ENCODE data around the gene FIGLA. TPM values are rescaled to one million over a fixed set of nuclear protein-coding genes. Genes with fewer than 3 reads are reported as not detected.
A peak's percentile ranks its signal among the peaks of the same experiment; 100 is the strongest.

The FIGLA gene
- total RNA-seq, 1 experiment from 2014 or later: not detected

DNA sequence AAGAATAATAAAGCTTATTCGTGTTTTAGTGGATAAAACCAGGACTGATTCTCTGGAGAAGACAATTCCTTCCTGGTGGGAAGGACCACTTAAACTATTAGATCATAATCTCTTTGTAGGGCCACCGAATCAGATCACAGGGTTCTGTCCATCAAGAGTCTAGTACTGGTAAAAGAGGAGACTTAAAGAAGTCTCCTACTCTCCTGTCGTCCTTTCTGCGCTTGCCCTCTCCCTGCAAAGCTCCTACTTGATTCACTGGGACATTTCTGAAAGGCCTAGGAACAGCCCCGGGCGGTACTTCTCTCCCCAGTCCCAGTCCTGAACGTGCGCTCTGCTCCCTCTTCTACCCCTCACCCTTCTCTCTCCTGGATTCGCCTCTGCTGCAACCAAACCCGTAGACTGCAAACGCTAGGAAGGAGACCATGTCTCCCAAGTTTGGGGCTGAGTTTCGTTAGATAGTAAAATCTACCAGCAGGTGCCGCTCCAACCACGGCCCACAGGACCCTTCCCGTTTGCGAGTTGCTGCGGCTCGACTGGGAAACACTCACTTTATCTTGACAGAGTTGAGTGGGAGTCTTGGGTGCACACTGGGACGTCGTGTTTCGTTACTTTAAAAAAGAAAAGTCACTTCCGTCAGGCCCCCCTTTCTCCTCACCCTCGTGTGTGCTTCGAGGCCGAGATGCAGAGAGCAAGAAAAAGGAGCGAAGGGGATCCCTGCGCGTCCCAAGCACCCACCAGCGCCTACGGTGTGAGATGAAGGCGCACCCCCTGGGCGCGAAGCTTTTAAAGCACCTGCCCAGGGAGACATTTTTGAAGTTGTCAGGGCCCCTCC, 923 bp downstream of the FIGLA start:
- Histone ChIP-seq H3K27ac (ENCODE audit: low read depth, low read length) (no peak overlapping the region), H3K4me2 (ENCODE audit: low read length) (peak overlapping the region; percentile 80), H3K27me3 (ENCODE audit: insufficient read depth, low read length) (no peaks in the 10 kb centered on the region), H4K20me1 (ENCODE audit: insufficient read depth) (no peaks in the 10 kb centered on the region), H3K9me2 (ENCODE audit: insufficient read depth) (no peaks in the 10 kb centered on the region), H3K9ac (ENCODE audit: low read length) (no peak overlapping the region), H3K4me3 (replicated peaks in 1 of 2; ENCODE audit: low read depth in 1 of 2, low read length in 2 of 2) (peak overlapping the region; percentile 3 to 42; a peak in 3 of 4 replicates), H3K9me3 (ENCODE audit: control insufficient read depth in 1 of 2, insufficient read depth in 1 of 2, low read depth in 1 of 2, low read length in 2 of 2) (no peaks in the 10 kb centered on the region), H2AFZ (ENCODE audit: low read depth, low read length, poor library complexity, severe bottlenecking) (peak overlapping the region; percentile 87), H3K4me1 (ENCODE audit: control insufficient read depth in 1 of 2, insufficient read depth in 2 of 2, low read length in 2 of 2) (peaks cover 0 to 8% of the 10 kb centered on the region in 2 experiments; a peak in 2 of 4 replicates), H3K36me3 (ENCODE audit: control insufficient read depth in 1 of 2, insufficient read depth in 2 of 2, low read length in 2 of 2) (no peaks in the 10 kb centered on the region), H3K79me2 (ENCODE audit: insufficient read depth, low read length) (no peaks in the 10 kb centered on the region)
- ChIA-PET RAD21 (ENCODE audit: low non-redundant PET in 1 of 2, low total read pairs in 2 of 2, uncharacterized antibody in 2 of 2, unreplicated experiment in 2 of 2) (interaction anchor here (0.6 to 0.9 kb wide), 3 partner anchors 49 to 159 kb away, joined by 3 read pairs; no protein-coding TSS in a partner anchor), POLR2A (no interaction called here), CTCF (interaction anchor here (0.8 to 1.3 kb wide), 8 partner anchors 11 to 281 kb away, joined by 3 to 14 read pairs (median 4); no protein-coding TSS in a partner anchor)
- intact Hi-C loops (cut with micrococcal nuclease): loop anchor here (1.0 to 10.0 kb wide), 4 partner anchors 75 to 188 kb away; no protein-coding TSS in a partner anchor
- peak; percentile 46 for DNase-seq (ENCODE audit: low read depth, low spot score)
- ATAC-seq: peak; percentile 90
- TF ChIP-seq CBX3 (IDR thresholded peaks at IDR 0.05; ENCODE audit: low read depth) (no peak), SIN3A (IDR thresholded peaks at IDR 0.05; ENCODE audit: low read depth) (no peak), EGR1 (IDR thresholded peaks at IDR 0.05; ENCODE audit: low read depth) (no peak), YY1 (IDR thresholded peaks at IDR 0.05; ENCODE audit: extremely low read depth, insufficient replicate concordance, low read depth, low read length) (peak; percentile 30), SRF (IDR thresholded peaks at IDR 0.05; ENCODE audit: low read depth) (no peak), FOSL1 (IDR thresholded peaks at IDR 0.05; ENCODE audit: low read depth) (no peak), RAD21 (IDR thresholded peaks at IDR 0.05; ENCODE audit: low read depth) (peak; percentile 89)
- TF ChIP-seq, protein P1, sequence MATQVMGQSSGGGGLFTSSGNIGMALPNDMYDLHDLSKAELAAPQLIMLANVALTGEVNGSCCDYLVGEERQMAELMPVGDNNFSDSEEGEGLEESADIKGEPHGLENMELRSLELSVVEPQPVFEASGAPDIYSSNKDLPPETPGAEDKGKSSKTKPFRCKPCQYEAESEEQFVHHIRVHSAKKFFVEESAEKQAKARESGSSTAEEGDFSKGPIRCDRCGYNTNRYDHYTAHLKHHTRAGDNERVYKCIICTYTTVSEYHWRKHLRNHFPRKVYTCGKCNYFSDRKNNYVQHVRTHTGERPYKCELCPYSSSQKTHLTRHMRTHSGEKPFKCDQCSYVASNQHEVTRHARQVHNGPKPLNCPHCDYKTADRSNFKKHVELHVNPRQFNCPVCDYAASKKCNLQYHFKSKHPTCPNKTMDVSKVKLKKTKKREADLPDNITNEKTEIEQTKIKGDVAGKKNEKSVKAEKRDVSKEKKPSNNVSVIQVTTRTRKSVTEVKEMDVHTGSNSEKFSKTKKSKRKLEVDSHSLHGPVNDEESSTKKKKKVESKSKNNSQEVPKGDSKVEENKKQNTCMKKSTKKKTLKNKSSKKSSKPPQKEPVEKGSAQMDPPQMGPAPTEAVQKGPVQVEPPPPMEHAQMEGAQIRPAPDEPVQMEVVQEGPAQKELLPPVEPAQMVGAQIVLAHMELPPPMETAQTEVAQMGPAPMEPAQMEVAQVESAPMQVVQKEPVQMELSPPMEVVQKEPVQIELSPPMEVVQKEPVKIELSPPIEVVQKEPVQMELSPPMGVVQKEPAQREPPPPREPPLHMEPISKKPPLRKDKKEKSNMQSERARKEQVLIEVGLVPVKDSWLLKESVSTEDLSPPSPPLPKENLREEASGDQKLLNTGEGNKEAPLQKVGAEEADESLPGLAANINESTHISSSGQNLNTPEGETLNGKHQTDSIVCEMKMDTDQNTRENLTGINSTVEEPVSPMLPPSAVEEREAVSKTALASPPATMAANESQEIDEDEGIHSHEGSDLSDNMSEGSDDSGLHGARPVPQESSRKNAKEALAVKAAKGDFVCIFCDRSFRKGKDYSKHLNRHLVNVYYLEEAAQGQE (IDR thresholded peaks at IDR 0.05; ENCODE audit: low read depth): no peak
- TF ChIP-seq, protein P2, sequence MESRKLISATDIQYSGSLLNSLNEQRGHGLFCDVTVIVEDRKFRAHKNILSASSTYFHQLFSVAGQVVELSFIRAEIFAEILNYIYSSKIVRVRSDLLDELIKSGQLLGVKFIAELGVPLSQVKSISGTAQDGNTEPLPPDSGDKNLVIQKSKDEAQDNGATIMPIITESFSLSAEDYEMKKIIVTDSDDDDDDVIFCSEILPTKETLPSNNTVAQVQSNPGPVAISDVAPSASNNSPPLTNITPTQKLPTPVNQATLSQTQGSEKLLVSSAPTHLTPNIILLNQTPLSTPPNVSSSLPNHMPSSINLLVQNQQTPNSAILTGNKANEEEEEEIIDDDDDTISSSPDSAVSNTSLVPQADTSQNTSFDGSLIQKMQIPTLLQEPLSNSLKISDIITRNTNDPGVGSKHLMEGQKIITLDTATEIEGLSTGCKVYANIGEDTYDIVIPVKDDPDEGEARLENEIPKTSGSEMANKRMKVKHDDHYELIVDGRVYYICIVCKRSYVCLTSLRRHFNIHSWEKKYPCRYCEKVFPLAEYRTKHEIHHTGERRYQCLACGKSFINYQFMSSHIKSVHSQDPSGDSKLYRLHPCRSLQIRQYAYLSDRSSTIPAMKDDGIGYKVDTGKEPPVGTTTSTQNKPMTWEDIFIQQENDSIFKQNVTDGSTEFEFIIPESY (IDR thresholded peaks at IDR 0.05; ENCODE audit: extremely low read depth, insufficient replicate concordance, low read length): no peak
- TF ChIP-seq, protein P3, sequence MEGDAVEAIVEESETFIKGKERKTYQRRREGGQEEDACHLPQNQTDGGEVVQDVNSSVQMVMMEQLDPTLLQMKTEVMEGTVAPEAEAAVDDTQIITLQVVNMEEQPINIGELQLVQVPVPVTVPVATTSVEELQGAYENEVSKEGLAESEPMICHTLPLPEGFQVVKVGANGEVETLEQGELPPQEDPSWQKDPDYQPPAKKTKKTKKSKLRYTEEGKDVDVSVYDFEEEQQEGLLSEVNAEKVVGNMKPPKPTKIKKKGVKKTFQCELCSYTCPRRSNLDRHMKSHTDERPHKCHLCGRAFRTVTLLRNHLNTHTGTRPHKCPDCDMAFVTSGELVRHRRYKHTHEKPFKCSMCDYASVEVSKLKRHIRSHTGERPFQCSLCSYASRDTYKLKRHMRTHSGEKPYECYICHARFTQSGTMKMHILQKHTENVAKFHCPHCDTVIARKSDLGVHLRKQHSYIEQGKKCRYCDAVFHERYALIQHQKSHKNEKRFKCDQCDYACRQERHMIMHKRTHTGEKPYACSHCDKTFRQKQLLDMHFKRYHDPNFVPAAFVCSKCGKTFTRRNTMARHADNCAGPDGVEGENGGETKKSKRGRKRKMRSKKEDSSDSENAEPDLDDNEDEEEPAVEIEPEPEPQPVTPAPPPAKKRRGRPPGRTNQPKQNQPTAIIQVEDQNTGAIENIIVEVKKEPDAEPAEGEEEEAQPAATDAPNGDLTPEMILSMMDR (IDR thresholded peaks at IDR 0.05 in 2 of 3, conservative IDR thresholded peaks at IDR 0.05 in 1 of 3; ENCODE audit: borderline replicate concordance in 1 of 3, insufficient read depth in 1 of 3, low read depth in 2 of 3, low read length in 2 of 3): peak; percentile 77 to 84 (median 77)
- BruUV-seq (replicated peaks): no TSS peak
